Activated CD8-positive, alpha-beta memory T cell treated with anti-CD3 and anti-CD28 coated beads for 36 hours (primary cell): ENCODE results near the gene LRRC45. TPM values are rescaled to one million over a fixed set of nuclear protein-coding genes. Genes with fewer than 3 reads are reported as not detected.

Experiments used
- CTCF ChIA-PET: fragments of 350-600 bp; sonication (Branson Sonifier 250); formaldehyde crosslinking; loops from one replicate; lab custom pipeline; 2021; ENCODE audit warnings: antibody characterized with exemption; lab: Charles Lee
- POLR2A ChIA-PET: fragments of 350-600 bp; sonication (Branson Sonifier 250); formaldehyde crosslinking; loops from one replicate; lab custom pipeline; 2021; ENCODE audit warnings: antibody characterized with exemption; lab: Charles Lee
- total RNA-seq, 2 experiments: library from RNA; stranded (reverse); gene quantifications; one replicate each; pipeline ENCODE4 v1.2.3, GENCODE V29; 2021

Gene LRRC45
- total RNA-seq, 2 experiments from 2014 or later, result 30.2 to 31.3 TPM

GRCh38 chr17:82003411-82004381 is 19.4 kb upstream of the LRRC45 start:
- ChIA-PET POLR2A (interaction anchor here (0.7 kb wide), 1 partner anchor 19 kb away, joined by 3 read pairs; the partner anchor contains the start of genes CENPX and LRRC45), CTCF (interaction anchor here (1.0 to 1.3 kb wide), 2 partner anchors 18 to 43 kb away, joined by 3 to 4 read pairs; no protein-coding TSS in a partner anchor)

DNA sequence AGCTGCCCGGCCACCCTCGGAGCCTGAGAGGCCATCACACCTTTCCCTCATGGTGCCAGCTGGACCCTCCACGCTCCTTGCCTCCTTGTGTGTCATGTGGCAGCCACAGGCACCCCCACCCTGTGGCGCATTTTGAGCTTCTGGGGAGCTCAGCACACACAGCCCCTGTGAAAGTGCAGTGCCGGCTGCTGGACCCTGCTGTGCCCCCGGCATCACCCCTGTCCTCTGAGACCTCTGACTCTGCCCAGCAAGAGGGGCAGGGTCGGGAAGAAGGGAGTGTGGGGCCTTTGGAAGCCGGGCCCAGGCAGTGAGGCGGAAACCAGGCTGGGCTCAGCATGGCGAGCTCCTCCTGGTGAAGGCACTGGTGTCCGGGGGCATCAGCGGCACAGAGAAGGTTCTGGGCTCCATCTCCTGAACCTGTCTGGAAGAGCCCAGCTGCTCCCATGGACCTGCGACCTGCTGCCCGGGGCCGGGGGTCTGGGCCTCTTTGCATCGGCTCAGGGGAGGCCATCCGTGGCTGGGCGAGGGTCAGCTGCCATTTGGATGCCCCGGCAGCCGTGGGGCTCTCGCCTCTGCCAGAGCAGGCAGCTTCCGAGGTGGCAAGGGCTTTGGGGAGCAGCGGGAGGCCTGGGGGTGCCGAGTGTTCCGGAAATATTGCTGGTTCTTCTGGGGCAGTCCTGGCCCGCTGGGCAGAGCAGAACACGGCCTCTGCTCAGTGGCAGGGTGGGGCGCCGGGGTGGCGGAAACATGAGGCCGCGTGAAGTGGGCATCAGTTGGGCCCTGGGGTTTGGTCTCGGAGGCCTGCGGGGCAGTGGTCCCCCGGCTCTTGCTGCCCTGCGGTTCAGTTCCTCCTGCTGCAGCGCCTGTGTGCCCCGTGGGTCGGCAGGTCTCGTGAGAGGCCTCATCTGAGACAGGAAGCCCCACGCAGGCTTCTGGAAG is 18.3 kb upstream of the LRRC45 start:
- ChIA-PET POLR2A (interaction anchor here (0.7 kb wide), 1 partner anchor 18 kb away, joined by 3 read pairs; the partner anchor contains the start of genes CENPX and LRRC45), CTCF (interaction anchor here (1.0 kb wide), 1 partner anchor 44 kb away, joined by 4 read pairs; no protein-coding TSS in a partner anchor)

GRCh38 chr17:82005701-82006348 is 17.3 kb upstream of the LRRC45 start:
- ChIA-PET POLR2A (no interaction called here), CTCF (no interaction called here)

- ChIA-PET CTCF (no interaction called here), POLR2A (no interaction called here)
Observed at GRCh38 chr17:82006468-82007227, 16.5 kb upstream of the LRRC45 start.

DNA sequence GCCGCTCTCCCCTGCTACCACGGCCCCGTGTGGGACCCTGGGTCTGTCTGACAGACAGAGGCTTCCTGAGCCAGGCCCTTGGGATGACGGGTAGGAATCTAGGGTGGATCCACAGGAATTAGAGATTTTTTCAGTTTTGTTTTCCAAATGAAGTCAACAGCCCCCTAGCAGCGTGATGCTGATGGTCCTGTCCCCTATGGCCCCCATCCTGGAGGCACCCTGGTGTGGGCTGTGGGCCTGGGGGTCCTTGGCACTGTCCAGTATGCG is 15.9 kb upstream of the LRRC45 start:
- ChIA-PET CTCF (no interaction called here), POLR2A (no interaction called here)

- POLR2A ChIA-PET, result no interaction called here
Observed at GRCh38 chr17:82007495-82008257, 15.4 kb upstream of the LRRC45 start.

DNA sequence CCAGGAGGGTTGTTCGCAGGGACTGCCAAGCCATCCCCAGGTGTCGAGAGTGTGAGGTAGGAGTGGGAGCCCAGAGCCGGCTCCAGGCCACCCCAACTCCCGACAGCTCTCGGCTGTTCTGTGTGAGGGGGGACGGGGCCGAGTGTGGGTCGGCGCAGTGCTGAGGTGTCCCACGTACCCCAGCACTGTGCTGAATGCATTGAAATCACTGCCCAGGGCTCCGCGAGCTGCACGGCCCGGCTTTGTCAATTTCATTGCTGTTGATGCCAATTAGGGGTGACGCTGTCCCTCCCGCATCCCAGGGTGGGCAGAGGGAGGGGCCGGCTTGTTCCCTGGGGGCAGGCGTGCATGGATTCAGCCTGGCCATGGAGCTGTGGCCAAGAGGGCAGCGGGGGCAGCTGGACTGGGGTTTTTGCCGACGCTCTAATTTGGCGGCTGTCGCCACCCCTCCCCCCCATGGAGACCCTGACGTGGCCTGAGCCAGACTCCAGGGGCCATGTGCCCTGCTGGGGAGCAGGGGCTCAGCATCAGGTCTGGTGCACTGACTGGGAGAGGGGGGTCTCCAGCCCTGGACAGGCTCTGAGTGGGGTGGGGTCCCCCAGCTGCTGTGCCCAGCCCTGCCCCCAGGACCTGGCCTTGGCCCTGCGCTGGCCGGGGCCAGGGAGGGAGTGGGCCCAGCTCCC is 14.7 kb upstream of the LRRC45 start:
- ChIA-PET POLR2A (no interaction called here), CTCF (interaction anchor here (1.6 to 2.1 kb wide), 2 partner anchors 12 to 14 kb away, joined by 3 to 8 read pairs; partner anchors contain the start of genes CENPX and LRRC45)

More at GRCh38 chr17:82007495-82008257, 15.4 kb upstream of the LRRC45 start:
- CTCF ChIA-PET, result interaction anchor here (1.6 kb wide), 1 partner anchor 15 kb away, joined by 3 read pairs; the partner anchor contains the start of genes CENPX and LRRC45

GRCh38 chr17:82008941-82009405 is 14.1 kb upstream of the LRRC45 start:
- ChIA-PET POLR2A (no interaction called here), CTCF (interaction anchor here (1.0 to 2.1 kb wide), 3 partner anchors 11 to 14 kb away, joined by 3 to 8 read pairs (median 3); partner anchors contain the start of genes CENPX and LRRC45)

GRCh38 chr17:82009413-82009812 is 13.7 kb upstream of the LRRC45 start:
- ChIA-PET POLR2A (no interaction called here), CTCF (interaction anchor here (0.6 to 2.1 kb wide), 5 partner anchors 11 to 183 kb away, joined by 3 to 8 read pairs (median 5); partner anchors contain the start of genes CENPX and LRRC45)

GRCh38 chr17:82010575-82011525 is 12.3 kb upstream of the LRRC45 start:
- ChIA-PET POLR2A (no interaction called here), CTCF (interaction anchor here (1.8 to 2.1 kb wide), 2 partner anchors 9 to 51 kb away, joined by 7 to 8 read pairs; no protein-coding TSS in a partner anchor)

GRCh38 chr17:82011617-82012187 is 11.4 kb upstream of the LRRC45 start:
- CTCF ChIA-PET, result no interaction called here
- POLR2A ChIA-PET, result no interaction called here

DNA sequence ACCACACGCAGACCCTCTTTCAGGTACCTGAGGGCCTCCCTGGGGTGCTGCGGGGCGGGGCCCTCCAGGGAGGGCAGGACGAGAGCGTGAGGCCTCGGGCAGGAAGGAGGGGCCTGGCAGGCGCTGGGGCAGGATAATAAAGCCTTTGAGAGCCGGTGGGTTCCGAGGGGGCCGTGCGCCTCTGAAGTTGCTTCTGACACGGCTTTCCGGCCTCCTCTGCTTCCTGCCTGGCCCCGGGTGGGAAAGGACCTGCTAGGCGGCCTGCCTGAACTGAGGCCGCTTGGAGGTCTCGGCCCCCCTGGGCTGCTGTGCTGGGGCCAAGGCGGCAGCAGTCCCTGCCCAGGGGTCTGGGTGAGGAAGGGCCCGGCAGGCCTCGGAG is 10.9 kb upstream of the LRRC45 start:
- POLR2A ChIA-PET, result no interaction called here
- CTCF ChIA-PET, result no interaction called here

GRCh38 chr17:82012640-82013295 is 10.3 kb upstream of the LRRC45 start:
- ChIA-PET POLR2A (no interaction called here), CTCF (interaction anchor here (1.7 kb wide), 1 partner anchor 53 kb away, joined by 4 read pairs; no protein-coding TSS in a partner anchor)

DNA sequence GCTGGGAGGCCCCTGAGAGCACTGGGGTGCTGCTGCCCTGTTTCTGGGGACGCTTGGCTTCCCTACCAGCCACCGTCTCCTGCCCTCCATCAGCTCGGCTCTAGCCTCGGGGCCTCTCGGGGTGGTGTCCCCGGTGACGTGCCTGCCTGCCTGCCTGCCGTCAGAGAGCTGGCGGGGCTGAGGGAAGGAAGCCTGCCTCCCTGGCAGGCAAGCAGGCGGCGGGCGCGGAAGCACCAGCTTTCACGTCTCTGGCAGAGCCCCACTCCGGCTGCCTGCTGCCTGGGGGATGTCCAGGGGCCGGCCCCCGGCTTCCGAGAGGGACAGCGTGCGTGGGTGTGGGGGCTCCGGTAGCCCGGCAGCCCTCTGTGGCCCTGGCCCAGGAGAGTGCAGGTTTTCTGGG is 9.8 kb upstream of the LRRC45 start:
- ChIA-PET CTCF (interaction anchor here (1.7 kb wide), 1 partner anchor 54 kb away, joined by 4 read pairs; no protein-coding TSS in a partner anchor), POLR2A (no interaction called here)
